ENCODE results near the gene TNFRSF14.

TNFRSF14 gene

DNA sequence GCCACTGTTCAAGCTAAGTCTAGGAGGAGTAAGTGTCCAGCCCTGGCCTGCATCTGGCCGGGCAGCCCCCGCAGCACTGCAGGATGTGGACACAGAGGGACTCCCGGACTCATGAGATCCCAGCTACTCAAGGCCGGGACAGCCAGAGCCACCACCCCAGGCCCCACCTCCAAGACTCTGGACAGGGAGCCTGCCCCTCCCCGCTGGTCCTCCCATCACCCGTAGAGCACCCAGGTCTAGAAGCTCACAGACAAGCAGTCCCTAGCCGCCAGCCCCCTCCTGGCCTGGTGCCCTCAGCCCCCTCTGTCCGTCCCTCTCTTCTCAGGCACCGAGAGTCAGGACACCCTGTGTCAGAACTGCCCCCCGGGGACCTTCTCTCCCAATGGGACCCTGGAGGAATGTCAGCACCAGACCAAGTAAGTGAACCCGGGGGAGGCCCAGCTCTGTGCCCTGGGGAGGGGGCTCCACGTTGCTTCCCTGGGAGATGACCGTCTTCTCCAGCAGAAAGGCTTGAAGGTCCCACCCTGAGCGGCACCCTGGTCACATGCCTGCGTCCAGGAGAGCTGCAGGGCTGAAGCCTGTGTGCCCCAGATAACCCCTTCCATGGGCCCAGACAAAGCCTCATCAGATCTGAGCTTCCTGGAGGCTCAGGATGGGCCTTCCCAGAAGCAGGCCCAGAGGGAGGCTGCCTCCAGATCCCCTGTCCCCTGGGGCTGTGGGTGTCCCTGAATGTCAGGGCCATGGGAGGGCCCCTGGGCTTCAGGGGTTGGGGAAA is 4.3 kb downstream of the TNFRSF14 start:
- H3K4me3 ChIP-seq (ENCODE audit: low read length) = no peak overlapping the region
- DNase-seq (ENCODE audit: low read depth) = no peak
- TF ChIP-seq, protein P1, sequence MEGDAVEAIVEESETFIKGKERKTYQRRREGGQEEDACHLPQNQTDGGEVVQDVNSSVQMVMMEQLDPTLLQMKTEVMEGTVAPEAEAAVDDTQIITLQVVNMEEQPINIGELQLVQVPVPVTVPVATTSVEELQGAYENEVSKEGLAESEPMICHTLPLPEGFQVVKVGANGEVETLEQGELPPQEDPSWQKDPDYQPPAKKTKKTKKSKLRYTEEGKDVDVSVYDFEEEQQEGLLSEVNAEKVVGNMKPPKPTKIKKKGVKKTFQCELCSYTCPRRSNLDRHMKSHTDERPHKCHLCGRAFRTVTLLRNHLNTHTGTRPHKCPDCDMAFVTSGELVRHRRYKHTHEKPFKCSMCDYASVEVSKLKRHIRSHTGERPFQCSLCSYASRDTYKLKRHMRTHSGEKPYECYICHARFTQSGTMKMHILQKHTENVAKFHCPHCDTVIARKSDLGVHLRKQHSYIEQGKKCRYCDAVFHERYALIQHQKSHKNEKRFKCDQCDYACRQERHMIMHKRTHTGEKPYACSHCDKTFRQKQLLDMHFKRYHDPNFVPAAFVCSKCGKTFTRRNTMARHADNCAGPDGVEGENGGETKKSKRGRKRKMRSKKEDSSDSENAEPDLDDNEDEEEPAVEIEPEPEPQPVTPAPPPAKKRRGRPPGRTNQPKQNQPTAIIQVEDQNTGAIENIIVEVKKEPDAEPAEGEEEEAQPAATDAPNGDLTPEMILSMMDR (conservative IDR thresholded peaks at IDR 0.05; ENCODE audit: low read length) = no peak

DNA sequence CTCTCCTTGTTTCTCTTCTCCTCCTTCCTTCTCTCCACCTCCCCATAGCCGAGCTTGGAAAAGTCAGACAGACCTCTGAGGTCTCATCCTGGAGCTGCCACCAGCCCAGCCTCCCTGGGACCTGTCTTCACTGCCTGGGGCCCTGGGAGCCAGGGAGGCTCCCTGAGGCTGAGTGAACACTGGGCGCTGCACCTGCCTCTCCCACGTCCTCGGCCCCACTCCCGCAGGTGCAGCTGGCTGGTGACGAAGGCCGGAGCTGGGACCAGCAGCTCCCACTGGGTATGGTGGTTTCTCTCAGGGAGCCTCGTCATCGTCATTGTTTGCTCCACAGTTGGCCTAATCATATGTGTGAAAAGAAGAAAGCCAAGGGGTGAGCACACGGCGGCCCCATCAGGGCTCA is 5.3 kb downstream of the TNFRSF14 start:
- TF ChIP-seq, protein P1 (conservative IDR thresholded peaks at IDR 0.05; ENCODE audit: low read length) = no peak
- no peak for DNase-seq (ENCODE audit: low read depth)
- no peak overlapping the region for H3K4me3 ChIP-seq (ENCODE audit: low read length)

DNA sequence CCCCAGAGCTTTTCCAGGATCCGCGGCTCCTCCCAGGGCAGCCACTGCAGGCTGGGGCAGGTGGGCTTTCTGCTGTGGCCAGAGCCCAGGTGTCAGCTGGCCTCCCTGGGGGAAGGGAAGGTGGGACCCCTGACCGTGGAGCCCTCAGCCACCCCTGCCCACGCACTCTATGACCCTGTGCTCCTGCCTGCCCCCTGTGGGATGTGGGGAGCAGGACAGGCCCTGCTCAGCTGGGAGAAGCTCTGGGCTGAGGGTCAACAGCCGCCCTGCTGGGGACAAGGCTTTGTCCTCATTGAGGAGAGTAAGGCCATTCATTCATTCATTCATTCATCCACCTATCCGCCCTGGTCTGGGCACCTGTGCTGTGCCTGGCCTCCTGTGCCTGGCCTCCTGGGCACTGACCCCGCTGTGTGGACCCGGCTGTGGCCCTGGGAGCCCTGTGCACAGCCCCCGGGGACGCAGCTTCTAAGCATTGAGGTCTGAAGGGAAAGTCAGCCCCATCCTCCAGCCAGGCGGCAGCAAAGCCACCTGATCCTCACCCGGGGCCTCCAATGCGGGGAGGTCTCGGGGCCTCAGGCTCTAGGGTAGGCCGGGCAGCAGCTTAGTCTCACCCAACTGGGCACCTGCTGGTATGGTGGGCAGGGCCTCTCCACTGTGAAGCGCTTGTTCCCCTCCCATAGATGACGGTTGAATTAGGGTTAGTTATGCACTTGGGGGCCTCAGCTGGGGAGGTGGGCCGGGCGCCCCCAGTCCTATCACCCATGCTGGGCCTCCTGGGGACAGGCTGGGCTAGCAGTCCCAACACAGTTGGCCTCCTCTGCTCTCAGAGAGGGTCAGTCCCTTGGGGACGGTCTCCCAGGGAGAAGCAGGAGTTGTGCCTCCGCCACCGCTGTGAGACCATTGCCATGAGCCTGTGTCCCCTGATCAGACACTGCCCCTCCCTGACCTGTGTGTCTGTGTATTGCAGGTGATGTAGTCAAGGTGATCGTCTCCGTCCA is 6.0 kb downstream of the TNFRSF14 start:
- TF ChIP-seq, protein P1 (conservative IDR thresholded peaks at IDR 0.05; ENCODE audit: low read length) = peak; percentile 47

DNA sequence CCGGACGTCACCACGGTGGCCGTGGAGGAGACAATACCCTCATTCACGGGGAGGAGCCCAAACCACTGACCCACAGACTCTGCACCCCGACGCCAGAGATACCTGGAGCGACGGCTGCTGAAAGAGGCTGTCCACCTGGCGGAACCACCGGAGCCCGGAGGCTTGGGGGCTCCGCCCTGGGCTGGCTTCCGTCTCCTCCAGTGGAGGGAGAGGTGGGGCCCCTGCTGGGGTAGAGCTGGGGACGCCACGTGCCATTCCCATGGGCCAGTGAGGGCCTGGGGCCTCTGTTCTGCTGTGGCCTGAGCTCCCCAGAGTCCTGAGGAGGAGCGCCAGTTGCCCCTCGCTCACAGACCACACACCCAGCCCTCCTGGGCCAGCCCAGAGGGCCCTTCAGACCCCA is 7.0 kb downstream of the TNFRSF14 start:
- TF ChIP-seq, protein P1 (conservative IDR thresholded peaks at IDR 0.05; ENCODE audit: low read length) = no peak
- no peak for DNase-seq (ENCODE audit: low read depth)
- H3K4me3 ChIP-seq (ENCODE audit: low read length) = no peak overlapping the region

More for the DNA sequence above, 6.0 kb downstream of the TNFRSF14 start:
- DNase-seq (ENCODE audit: low read depth) = no peak
- H3K4me3 ChIP-seq (ENCODE audit: low read length) = no peak overlapping the region

DNA sequence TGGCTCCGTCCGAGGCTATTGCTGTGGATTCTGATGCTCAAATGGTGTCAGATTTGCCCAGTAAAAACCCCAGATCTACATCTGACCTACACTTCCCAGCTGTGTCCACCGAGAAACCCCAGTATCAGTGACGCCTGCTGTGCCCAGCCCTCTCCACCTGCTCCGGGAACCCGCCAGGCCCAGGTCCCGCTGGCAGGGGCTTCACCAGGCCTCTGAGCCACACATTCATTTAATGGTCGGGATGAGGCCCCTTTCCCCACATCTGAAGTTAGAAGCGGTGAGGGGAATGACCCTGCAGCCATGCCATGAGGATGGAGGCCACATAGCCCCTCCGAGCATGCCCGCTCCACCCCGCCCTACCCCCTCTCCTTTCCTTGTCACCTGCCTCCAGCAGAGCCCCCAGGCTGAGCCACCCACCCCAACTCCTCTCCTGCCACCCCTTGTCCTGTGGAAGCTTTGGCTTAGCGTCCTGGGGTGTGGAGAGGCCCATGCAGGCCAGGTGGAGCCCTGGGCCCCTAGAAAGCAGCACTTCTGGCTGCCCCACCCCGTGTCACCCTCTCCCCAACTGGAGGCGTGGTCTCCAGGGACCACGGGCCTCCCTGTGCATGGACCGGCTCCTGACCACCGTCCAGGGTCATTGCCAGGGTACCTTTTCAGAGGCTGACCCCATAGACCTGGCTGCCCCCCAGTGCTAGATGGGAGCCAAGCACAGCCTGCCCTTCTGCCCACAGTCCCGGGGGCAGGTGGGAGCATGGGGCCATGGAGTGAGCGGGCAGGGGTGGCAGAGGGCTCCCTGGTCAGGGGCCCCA is 8.0 kb downstream of the TNFRSF14 start:
- TF ChIP-seq, protein P1 (conservative IDR thresholded peaks at IDR 0.05; ENCODE audit: low read length) = no peak
- no peak for DNase-seq (ENCODE audit: low read depth)
- no peak overlapping the region for H3K4me3 ChIP-seq (ENCODE audit: low read length)

DNA sequence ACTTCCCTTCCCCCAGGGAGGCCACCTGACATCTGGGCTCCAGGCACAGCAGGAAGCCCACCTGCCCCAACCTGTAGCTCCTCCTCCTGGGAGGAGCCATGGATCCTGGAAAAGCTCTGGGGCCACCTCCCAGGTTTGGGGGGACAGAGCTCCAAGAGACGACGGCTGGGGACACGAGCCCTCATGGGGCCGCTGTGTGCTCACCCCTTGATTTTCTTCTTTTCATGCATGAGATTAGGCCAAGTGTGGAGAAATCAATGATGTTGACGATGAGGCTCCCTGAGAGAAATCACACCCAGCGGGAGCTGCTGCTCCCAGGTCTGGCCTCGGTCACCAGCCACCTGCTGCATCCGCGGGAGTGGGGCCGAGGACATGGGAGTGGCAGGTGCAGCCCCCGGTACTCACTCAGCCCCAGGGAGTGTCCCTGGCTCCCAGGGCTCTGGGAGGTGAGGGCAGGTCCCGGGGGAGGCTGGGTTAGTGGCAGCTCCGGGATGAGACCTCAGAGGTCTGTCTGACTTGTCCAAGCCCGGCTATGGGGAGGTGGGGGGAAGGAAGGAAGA is 8.7 kb downstream of the TNFRSF14 start:
- no peak overlapping the region for H3K4me3 ChIP-seq (ENCODE audit: low read length)
- DNase-seq (ENCODE audit: low read depth) = no peak
- TF ChIP-seq, protein P1 (conservative IDR thresholded peaks at IDR 0.05; ENCODE audit: low read length) = no peak

Data from AG10803 (cell line).